SKM-1 treated with dmso at 0.1 percent for 144 hours (cell line): ENCODE data around the gene RADIL.
"Not testable (repeated sequence)": the region's sequence is repeated elsewhere in the genome, so short reads cannot be mapped to it uniquely, and the experiment has no call there.

Source experiments
- DNase-seq: peaks from one replicate; lab custom pipeline; 2025; ENCODE audit not compliant: unreplicated experiment; lab: John Stamatoyannopoulos, UW

RADIL gene

GRCh38 chr7:4883372-4884144 is at the start of gene RADIL:
Gene RADIL, minus strand, starts transcription at chr7:4883716. Its CDS starts 5,577 bp downstream, at chr7:4878139.
- DNase-seq: peak; percentile 90

GRCh38 chr7:4931943-4932342 is 48.4 kb upstream of the RADIL start:
- DNase-seq: no peak

- DNase-seq: no peak
Observed at GRCh38 chr7:4929005-4929404, 45.5 kb upstream of the RADIL start.

- no peak for DNase-seq
Observed at GRCh38 chr7:4928445-4928844, 44.9 kb upstream of the RADIL start.

GRCh38 chr7:4919969-4920766 is 36.7 kb upstream of the RADIL start:
- DNase-seq: no peak

GRCh38 chr7:4916113-4916512 is 32.6 kb upstream of the RADIL start:
- no peak for DNase-seq

GRCh38 chr7:4911111-4911828 is 27.8 kb upstream of the RADIL start:
- DNase-seq: no peak

GRCh38 chr7:4906682-4907081 is 23.2 kb upstream of the RADIL start:
- DNase-seq: no peak

GRCh38 chr7:4905171-4905570 is 21.7 kb upstream of the RADIL start:
- no peak for DNase-seq

GRCh38 chr7:4904346-4904745 is 20.8 kb upstream of the RADIL start:
- DNase-seq: no peak

GRCh38 chr7:4895766-4896165 is 12.2 kb upstream of the RADIL start:
- DNase-seq: no peak

- no peak for DNase-seq
Observed at GRCh38 chr7:4894482-4894881, 11.0 kb upstream of the RADIL start.

GRCh38 chr7:4893929-4894475 is 10.5 kb upstream of the RADIL start:
- DNase-seq: no peak

- not testable (repeated sequence) for DNase-seq
Observed at GRCh38 chr7:4893188-4893587, 9.7 kb upstream of the RADIL start.

- not testable (repeated sequence) for DNase-seq
Observed at GRCh38 chr7:4891522-4891921, 8.0 kb upstream of the RADIL start.

- no peak for DNase-seq
Observed at GRCh38 chr7:4889682-4890081, 6.2 kb upstream of the RADIL start.

GRCh38 chr7:4888161-4888560 is 4.6 kb upstream of the RADIL start:
- DNase-seq: no peak

- no peak for DNase-seq
Observed at GRCh38 chr7:4886671-4887070, 3.2 kb upstream of the RADIL start.

GRCh38 chr7:4885317-4885807 is 1.8 kb upstream of the RADIL start:
- DNase-seq: no peak

- no peak for DNase-seq
Observed at GRCh38 chr7:4884164-4884563, 648 bp upstream of the RADIL start.

- no peak for DNase-seq
Observed at GRCh38 chr7:4883033-4883371, 514 bp downstream of the RADIL start.
